OCI-LY1 (cell line): ENCODE measurements around the gene SPTBN2.

Experiments used
- H2AFZ ChIP-seq: fragments of 200-600 bp; sonication (generic), shearing (Covaris generic); 2 replicates; pipeline ENCODE4 v1.6.0; 2014; ENCODE audit warnings: antibody characterized with exemption, mild to moderate bottlenecking, low read length
- H3F3A ChIP-seq: fragments of 200-600 bp; sonication (generic), shearing (Covaris generic); 2 replicates; pipeline ENCODE4 v1.6.0; 2014; ENCODE audit warnings: mild to moderate bottlenecking, antibody characterized with exemption, low read length, moderate library complexity; ENCODE audit not compliant: insufficient read depth
- H3K27ac ChIP-seq: fragments of 200-600 bp; sonication (generic); 2 replicates; pipeline ENCODE4 v1.5.1; 2014; ENCODE audit warnings: low read length, mixed run types, mild to moderate bottlenecking, low read depth; ENCODE audit not compliant: poor library complexity, severe bottlenecking
- H3K27me3 ChIP-seq: fragments of 200-600 bp; sonication (generic); 2 replicates; pipeline ENCODE4 v1.6.0; 2014; ENCODE audit warnings: antibody characterized with exemption, mild to moderate bottlenecking, low read length, moderate library complexity; ENCODE audit not compliant: insufficient read depth
- H3K36me3 ChIP-seq: fragments of 200-600 bp; sonication (generic); 2 replicates; pipeline ENCODE4 v1.6.1; 2014; ENCODE audit warnings: mild to moderate bottlenecking, antibody characterized with exemption, low read length, moderate library complexity, mixed read lengths; ENCODE audit not compliant: insufficient read depth
- H3K4me1 ChIP-seq: fragments of 200-600 bp; sonication (generic); 2 replicates; pipeline ENCODE4 v1.5.1; 2014; ENCODE audit warnings: mild to moderate bottlenecking, low read length, moderate library complexity; ENCODE audit not compliant: insufficient read depth, severe bottlenecking
- H3K4me2 ChIP-seq: fragments of 200-600 bp; sonication (generic), shearing (Covaris generic); 2 replicates; pipeline ENCODE4 v1.6.1; 2014; ENCODE audit warnings: low read length
- H3K4me3 ChIP-seq: fragments of 200-600 bp; sonication (generic); 2 replicates; pipeline ENCODE4 v1.5.1; 2014; ENCODE audit warnings: low read length, low read depth, mild to moderate bottlenecking, mixed read lengths; ENCODE audit not compliant: poor library complexity, severe bottlenecking
- H3K79me2 ChIP-seq: fragments of 200-600 bp; shearing (Covaris generic); 2 replicates; pipeline ENCODE4 v1.6.1; 2016; ENCODE audit warnings: mixed run types, low read length, mixed read lengths; ENCODE audit not compliant: insufficient read depth
- H3K9ac ChIP-seq: fragments of 200-600 bp; sonication (generic), shearing (Covaris generic); 2 replicates; pipeline ENCODE4 v1.6.1; 2014; ENCODE audit warnings: mild to moderate bottlenecking, low read length, mixed read lengths
- H3K9me2 ChIP-seq: fragments of 200-600 bp; sonication (generic), shearing (Covaris generic); 2 replicates; pipeline ENCODE4 v1.6.1; 2014; ENCODE audit warnings: low read depth, mild to moderate bottlenecking, low read length, mixed read lengths
- H3K9me3 ChIP-seq: fragments of 200-600 bp; shearing (Covaris generic); 2 replicates; pipeline ENCODE4 v1.6.1; 2014; ENCODE audit warnings: low read length, mixed read lengths
- H4K20me1 ChIP-seq: fragments of 200-600 bp; sonication (generic), shearing (Covaris generic); 2 replicates; pipeline ENCODE4 v1.6.0; 2016; ENCODE audit warnings: mild to moderate bottlenecking, low read length; ENCODE audit not compliant: insufficient read depth
- EZH2 ChIP-seq: fragments of 200-600 bp; sonication (generic), shearing (Covaris generic); IDR thresholded peaks from 2 replicates; pipeline ENCODE4 v1.8.0; 2017; ENCODE audit warnings: borderline replicate concordance, mixed run types, mild to moderate bottlenecking, antibody characterized with exemption, low read length, moderate library complexity, mixed read lengths
- TF ChIP-seq, protein P1 (sequence below): fragments of 200-600 bp; sonication (generic), shearing (Covaris generic); IDR thresholded peaks from 2 replicates; pipeline ENCODE4 v1.5.1; 2017; ENCODE audit warnings: mild to moderate bottlenecking, antibody characterized with exemption, low read length, moderate library complexity, mixed read lengths

Gene SPTBN2

DNA sequence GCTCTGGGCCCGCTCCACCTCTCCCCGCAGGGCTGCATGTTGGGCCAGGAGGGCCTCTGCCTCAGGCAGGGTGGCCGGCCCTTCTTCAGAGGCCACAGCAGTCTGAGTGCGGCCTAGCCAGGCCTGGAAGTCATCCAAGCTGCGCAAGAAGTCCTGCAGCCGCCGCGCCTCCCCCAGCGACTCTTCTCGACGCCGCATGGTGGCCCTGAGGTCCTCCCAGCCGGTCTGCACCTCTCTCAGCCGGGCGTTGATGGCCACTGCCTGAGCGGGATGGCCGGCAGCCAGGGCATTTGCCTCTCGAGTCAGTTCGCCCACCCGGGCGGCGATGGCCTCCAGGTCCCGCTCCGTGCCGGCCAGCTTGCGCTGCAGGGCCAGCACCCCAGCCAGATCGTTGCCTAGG, 28.3 kb downstream of the SPTBN2 start:
- peaks cover 47% of the 10 kb centered on the region for H3K36me3 ChIP-seq
- H3K4me2 ChIP-seq: no peak overlapping the region

DNA sequence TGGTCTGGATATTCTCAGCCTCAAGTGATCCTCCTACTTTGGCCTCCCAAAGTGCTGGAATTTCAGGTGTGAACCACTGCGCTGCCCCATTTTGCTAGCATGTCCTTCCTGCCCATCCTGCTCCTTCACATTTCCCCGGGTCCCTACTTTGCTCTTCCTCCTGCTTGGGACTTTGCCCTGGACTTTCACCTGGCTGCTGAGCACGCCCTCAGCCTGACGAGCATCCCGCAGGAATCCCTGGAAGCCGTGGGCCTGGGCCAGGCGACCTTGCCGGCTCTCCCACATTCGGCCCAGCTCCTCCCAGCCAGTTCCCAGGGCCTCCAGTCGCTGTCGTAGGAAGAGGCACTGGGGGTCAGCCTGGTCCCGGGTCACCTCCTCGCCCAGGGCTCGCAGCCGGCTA, 28.7 kb downstream of the SPTBN2 start:
- Histone ChIP-seq H3K4me3 (no peak overlapping the region), H3F3A (no peaks in the 10 kb centered on the region), H3K79me2 (no peaks in the 10 kb centered on the region), H3K9me3 (no peaks in the 10 kb centered on the region), H3K4me1 (peaks cover 8% of the 10 kb centered on the region), H3K9me2 (no peaks in the 10 kb centered on the region), H3K4me2 (no peak overlapping the region), H2AFZ (no peak overlapping the region), H3K9ac (no peak overlapping the region), H4K20me1 (no peaks in the 10 kb centered on the region), H3K27me3 (no peaks in the 10 kb centered on the region), H3K27ac (no peak overlapping the region), H3K36me3 (peaks cover 47% of the 10 kb centered on the region)
- TF ChIP-seq EZH2: no peak
- TF ChIP-seq, protein P1, sequence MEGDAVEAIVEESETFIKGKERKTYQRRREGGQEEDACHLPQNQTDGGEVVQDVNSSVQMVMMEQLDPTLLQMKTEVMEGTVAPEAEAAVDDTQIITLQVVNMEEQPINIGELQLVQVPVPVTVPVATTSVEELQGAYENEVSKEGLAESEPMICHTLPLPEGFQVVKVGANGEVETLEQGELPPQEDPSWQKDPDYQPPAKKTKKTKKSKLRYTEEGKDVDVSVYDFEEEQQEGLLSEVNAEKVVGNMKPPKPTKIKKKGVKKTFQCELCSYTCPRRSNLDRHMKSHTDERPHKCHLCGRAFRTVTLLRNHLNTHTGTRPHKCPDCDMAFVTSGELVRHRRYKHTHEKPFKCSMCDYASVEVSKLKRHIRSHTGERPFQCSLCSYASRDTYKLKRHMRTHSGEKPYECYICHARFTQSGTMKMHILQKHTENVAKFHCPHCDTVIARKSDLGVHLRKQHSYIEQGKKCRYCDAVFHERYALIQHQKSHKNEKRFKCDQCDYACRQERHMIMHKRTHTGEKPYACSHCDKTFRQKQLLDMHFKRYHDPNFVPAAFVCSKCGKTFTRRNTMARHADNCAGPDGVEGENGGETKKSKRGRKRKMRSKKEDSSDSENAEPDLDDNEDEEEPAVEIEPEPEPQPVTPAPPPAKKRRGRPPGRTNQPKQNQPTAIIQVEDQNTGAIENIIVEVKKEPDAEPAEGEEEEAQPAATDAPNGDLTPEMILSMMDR: no peak

More for the DNA sequence above, 28.3 kb downstream of the SPTBN2 start:
- peaks cover 8% of the 10 kb centered on the region for H3K4me1 ChIP-seq
- H3K4me3 ChIP-seq: no peak overlapping the region
- H3K9me2 ChIP-seq: no peaks in the 10 kb centered on the region
- no peaks in the 10 kb centered on the region for H3F3A ChIP-seq
- H2AFZ ChIP-seq: no peak overlapping the region
- TF ChIP-seq, protein P1: no peak
- no peak for TF ChIP-seq EZH2
- H4K20me1 ChIP-seq: no peaks in the 10 kb centered on the region
- H3K9ac ChIP-seq: no peak overlapping the region
- H3K79me2 ChIP-seq: no peaks in the 10 kb centered on the region
- no peak overlapping the region for H3K27ac ChIP-seq
- H3K9me3 ChIP-seq: no peaks in the 10 kb centered on the region
- H3K27me3 ChIP-seq: no peaks in the 10 kb centered on the region

GRCh38 chr11:66698491-66698890, 30.5 kb downstream of the SPTBN2 start:
- no peak overlapping the region for H3K4me3 ChIP-seq
- H4K20me1 ChIP-seq: no peaks in the 10 kb centered on the region
- H3F3A ChIP-seq: no peaks in the 10 kb centered on the region
- H3K9me2 ChIP-seq: no peaks in the 10 kb centered on the region
- no peaks in the 10 kb centered on the region for H3K79me2 ChIP-seq
- no peaks in the 10 kb centered on the region for H3K27me3 ChIP-seq
- H2AFZ ChIP-seq: no peak overlapping the region
- no peak overlapping the region for H3K27ac ChIP-seq
- H3K4me2 ChIP-seq: no peak overlapping the region
- H3K9me3 ChIP-seq: no peaks in the 10 kb centered on the region
- no peak overlapping the region for H3K9ac ChIP-seq
- TF ChIP-seq EZH2: no peak
- TF ChIP-seq, protein P1: no peak
- H3K36me3 ChIP-seq: peaks cover 45% of the 10 kb centered on the region; the same call in 1 of the 2 replicates
- peaks cover 8% of the 10 kb centered on the region for H3K4me1 ChIP-seq
